Measurements from ENCODE around the gene ATF1.

The ATF1 gene
- total RNA-seq, result 43.5 to 65.4 reads per million in 2 experiments

DNA sequence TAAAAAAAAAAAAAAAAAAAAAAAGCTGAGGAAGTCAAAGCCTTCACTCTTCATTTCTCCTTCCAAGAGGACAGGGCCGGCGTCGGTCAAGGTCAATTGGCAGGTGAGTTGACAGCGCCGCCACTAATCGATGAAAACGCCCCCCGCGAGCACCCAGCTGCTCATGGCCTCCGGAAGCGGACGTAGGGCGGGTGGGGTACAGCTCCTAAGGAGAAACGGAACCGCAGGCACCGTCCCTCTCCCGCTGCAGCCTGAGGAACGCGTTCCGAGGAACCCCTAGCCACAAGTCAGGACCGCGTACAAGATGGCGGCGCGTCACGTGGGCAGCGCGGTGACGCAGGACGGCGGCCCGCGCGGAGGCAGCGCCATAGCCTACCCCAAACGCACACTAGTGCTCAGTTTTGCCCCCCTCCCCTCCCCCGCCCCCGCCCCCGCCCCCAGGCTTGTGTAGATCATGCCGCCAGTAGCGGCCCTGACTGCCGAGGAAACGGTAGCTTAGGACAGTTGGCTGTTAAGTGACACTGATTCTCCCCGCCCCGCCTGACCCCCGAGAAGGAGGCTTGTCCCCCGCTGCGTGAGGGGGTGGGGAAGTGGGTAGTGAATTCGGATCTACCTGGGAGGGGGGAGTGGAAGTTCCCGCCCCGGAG, at the start of gene ATF1:
TSS of gene ATF1 (plus strand) at position 463 of the 647 bp plus-strand sequence. CDS start 16,045 bp downstream, outside the sequence.
- peak; percentile 84 for DNase-seq (ENCODE audit: low read depth)

DNA sequence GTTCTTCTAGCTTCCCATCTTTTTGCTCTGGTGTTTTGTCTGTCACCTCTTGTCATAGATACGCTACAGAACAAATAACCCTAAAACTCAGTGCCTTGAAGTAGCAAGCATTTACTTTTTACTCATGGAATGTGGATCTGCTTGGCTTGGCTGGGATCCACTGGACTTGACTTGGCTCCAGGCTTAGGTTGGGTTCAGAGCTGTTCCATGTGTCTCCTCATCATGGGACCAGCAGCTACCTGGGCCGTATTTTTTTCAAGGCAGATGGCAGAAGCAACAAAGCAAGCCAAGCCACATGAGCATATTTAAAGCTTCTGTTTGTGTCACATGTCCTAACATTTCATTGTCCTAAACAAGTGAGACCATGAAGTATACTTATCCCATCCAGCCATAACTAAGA, 48.7 kb upstream of the ATF1 start:
- DNase-seq (ENCODE audit: low read depth), result no peak

DNA sequence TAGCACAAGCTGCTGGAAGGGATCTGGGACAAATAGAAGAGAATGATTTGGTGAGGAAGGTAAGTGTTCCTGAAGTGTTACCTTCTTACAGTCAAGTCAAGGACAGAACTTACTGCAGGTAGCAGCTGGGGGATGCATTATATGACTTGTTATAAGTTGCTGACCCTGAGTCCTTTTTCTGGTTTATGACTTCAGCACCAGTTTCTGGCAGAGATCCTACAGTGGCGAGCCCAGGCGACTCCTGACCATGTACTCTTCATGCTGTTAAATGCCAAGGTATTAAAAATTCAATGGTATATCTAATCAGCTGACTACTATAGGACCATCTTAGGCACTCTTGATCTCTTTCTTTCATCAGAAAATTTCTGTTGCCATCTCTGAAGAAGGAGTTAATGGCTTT, 45.1 kb upstream of the ATF1 start:
- DNase-seq (ENCODE audit: low read depth), result no peak

DNA sequence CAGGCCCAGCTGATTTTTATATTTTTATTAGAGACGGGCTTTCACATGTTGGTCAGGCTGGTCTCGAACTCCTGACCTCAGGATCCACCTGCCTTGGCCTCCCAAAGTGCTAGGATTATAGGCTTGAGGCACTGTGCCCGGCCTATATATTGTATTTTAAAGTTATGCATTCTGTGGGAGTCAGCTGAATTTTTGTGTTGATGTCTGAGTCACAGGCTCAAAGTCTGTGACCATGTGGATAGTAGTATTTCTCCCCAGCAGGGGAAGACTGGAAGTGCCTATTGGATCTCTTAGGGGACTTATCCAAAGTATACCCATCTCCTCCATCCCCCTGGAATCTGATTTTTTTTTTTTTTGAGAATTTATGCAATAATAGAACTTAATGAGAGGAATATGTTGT, 43.8 kb upstream of the ATF1 start:
- no peak for DNase-seq (ENCODE audit: low read depth)

DNA sequence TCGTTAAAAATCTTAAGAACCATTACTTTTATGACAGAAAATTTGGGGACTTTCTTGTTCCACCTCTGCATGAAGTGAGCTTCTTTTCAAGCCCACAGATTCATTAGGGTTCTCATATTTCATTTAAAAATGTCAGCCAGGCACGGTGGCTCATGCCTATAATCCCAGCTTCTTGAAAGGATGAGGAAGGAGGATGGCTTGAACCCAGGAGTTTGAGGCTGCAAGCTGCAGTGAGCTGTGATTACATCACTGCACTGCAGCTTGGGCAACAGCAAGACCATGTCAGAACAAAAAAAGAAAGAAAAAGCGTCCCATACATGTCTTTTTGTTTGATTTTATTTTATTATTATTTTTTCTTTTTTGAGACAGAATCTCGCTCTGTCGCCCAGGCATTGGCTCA, 43.4 kb upstream of the ATF1 start:
- DNase-seq (ENCODE audit: low read depth), result no peak

DNA sequence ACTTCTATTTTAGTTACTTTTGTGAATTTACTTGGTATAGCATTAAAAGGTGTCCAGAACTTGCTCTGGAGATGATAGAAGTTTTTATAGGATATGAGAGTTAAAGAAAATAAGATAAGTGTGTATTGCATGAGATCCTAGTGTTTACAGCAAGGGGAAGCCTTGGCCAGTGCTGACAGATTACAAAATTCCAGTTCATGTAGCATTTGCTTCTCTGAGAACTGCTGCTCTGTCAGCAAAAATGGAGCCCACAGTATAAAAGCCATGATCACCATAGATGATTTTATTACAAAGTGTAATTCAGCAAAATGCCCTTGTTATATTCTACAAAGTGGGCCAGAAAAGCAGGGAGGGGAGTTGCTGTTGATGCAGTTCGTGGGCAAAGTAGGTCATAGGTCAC, 40.0 kb upstream of the ATF1 start:
- no peak for DNase-seq (ENCODE audit: low read depth)

DNA sequence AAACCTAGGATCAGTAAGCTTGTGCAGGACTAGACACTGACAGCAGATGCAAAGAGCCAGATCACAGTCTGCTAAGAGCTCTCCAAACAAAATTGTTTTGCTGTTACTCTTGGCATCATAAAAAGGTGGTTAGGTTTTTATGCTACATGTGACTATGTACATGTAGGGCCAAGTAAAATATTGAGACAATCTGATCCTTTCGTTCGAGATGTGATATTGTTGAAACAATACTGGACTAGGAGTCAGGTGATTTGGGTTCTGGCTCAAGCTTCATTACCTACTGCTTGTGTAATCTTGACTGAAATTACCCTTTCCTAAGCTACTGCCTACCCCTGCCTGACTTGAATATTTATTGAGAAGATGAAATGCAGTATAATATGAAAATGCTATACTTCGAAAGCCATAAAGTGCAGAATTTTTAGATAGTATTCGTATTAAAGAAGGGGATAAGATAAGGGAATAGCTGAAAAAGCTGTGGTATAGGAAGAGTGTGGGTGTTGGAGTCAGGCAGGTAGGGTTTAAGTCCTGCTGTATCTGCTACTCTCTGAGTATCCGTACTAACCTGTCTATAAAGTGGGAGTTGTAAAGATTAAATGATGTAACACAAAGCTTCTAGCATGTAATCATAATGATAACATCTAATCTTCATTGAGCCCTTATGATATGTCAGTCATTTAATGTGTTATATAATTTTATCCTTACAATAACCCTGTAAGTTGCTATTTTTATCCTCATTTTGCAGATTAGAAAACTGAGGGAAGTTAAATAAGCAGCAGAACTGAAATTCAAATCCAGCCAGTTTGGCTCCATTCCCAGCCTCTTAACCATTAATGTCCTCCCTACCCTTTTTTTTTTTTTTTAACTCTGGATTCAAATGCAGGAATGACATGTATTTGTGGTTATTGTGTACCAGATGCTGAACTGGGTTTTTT, 38.6 kb upstream of the ATF1 start:
- DNase-seq (ENCODE audit: low read depth), result no peak

DNA sequence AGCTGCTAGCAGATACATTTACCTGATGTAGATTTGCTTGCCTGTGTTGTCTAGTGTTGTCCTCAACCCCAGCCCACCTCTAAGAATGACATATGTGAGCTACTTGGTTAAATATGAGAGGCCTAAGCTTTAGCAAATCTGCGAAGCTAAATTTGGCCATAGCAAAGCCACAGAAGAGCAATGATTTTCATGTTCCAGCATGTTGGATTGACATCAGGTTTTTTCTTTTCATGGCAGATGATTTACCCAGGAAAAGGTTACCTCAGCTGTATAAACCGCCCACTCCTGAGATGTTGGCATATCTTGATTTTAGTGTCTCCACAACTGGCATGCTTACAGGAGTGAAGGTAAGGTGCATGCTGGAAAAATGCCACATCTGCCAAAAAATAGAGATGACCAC, 36.4 kb upstream of the ATF1 start:
- no peak for DNase-seq (ENCODE audit: low read depth)

DNA sequence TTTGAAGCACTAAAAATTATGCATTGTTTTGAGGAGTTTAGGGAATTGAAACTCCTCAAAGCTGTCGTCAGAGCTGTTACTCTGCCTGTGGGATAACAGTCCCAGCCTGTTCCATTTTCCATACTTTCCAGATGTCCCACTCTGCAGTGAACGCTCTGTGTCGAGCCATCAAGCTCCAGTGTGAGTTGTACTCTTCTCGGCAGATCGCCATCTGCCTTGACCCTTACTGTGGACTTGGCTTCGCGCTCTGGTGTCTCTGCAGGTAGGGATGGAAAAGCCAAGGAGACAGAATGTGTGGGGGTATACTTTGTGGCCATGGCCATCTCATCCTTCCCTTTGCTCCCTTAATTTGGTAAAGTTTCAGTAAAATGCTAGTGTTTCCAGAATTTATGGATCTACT, 35.5 kb upstream of the ATF1 start:
- DNase-seq (ENCODE audit: low read depth), result no peak

DNA sequence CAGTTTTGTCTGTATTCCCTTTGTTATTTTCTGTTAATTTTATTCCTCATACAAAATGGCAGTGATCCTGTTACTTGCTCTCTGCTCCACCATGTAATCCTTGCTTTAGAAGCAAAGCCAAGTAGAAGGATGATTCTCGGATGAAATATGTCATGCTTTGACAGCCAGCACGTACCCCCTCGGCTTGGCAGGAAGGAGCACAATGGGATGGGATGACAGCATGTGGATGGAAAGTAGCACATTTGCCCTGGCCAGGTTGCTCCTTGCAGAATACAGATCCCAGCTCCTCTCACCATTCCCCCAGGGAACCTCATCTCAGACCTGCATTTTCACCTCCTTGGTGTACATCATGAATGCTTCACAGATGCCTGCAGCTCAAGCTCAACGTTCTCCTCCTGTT, 35.1 kb upstream of the ATF1 start:
- DNase-seq (ENCODE audit: low read depth), result no peak

DNA sequence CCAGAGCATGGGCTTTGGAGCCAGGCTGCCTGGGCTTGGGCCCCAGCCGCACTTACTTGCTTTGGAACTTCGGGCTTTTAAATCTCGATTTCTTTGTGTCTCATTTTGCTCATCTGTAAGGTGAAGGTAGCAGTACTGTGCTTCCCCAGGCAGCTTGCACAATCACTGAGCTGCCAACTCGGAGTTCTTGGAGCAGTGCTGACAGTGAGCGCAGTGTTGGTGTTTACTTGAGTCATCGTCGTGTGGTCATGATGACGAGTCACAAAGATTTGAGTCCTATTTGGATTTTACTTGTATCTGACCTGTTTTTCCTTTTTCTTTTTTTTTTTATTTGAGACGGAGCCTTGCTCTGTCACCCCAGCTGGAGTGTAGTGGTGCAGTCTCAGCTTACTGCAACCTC, 31.3 kb upstream of the ATF1 start:
- no peak for DNase-seq (ENCODE audit: low read depth)

DNA sequence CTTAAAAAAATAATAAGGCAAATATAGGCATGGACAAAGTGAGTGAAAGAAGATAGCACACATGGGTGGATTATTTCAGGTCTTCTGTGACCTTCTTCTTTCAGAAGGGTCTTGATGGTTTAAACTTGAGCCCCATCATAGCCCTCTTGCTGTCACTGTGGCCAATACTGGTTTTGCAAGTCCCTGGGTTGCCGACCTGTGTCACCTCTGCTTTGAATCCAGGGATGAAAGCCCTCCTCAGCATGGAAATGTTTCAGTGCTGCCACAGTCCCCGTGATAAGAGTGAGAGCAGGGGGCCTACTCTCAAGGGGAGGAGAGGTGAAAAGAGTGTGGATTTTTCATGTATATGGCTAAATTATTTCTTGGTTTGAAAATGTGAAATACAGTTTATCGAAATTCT, 30.2 kb upstream of the ATF1 start:
- no peak for DNase-seq (ENCODE audit: low read depth)

DNA sequence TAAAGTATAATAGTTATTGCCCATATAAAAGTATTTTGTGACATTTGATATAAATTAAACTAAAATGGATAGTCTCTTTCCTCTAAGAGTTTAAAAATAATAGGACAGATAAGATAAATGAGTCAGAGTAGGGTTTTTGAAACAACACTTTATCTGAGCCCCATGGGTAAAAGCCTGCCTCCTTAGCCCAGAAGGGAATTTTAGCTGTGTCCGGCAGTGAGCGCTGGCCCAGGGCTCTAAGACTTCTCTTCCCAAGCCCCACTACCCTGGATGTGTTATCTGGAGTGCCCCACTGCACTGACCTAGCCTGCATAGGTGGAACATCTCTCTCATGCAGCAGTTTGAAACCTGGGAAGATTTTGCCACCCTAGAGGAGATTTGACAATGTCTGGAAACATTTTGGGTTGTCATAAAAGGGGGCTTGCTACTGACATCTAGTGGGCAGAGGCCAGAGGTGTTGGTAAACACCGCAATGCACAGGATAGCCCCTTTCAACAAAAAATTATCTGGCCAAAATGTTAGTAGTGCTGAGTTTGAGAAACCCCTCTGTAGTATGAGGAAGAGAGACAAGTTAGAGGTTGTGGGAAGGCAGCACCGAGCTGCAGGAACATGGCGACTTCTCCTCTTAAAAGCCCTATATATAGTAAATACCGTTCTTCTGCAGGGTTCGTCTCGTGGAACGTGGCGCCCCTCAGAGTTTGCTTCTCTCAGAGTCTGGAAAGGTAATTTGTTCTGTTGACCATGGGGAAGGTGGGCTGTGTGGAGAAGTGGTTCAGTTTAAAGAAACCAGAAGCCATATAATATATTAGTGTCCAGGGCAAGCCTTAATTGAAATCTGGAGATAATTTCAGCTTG, 29.3 kb upstream of the ATF1 start:
- DNase-seq (ENCODE audit: low read depth), result no peak

DNA sequence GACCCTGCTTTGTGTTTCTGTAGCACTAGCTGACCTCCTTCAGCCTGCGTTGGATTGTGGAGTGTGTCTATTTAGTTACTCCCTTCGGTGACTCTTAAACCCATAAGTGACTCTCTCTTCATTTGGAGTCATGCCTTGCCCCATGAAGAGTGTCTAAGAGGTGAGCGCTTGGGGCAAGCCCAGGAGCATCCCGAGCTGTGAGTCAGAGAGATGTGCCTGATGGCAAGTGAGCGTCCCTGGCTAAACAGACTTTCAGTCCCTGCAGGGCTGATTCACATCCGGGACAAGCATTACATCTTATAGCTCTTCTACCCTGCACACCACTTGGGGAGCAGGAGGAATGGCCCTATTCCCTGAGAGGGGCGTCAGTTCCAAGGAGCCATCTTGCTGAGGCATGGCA, 24.3 kb upstream of the ATF1 start:
- DNase-seq (ENCODE audit: low read depth), result no peak

DNA sequence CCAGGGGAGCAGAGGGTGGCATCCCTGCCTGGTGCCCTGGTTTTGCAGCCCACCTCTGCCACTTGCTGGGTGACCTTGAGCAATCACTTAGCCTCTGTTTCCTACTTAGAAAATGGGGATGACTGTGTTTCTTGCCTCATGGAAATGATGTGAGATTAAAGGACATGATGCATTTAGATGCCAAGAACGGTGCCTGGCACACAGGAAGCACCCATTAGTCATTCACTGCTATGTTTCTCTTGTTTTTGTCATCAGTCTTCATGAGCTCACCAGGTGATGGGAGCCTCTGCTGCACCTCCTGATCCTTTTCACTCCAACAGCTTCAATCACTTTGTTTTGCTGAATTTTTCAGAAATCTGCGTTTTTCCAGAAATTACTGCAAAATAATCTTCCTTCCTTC, 23.6 kb upstream of the ATF1 start:
- no peak for DNase-seq (ENCODE audit: low read depth)

DNA sequence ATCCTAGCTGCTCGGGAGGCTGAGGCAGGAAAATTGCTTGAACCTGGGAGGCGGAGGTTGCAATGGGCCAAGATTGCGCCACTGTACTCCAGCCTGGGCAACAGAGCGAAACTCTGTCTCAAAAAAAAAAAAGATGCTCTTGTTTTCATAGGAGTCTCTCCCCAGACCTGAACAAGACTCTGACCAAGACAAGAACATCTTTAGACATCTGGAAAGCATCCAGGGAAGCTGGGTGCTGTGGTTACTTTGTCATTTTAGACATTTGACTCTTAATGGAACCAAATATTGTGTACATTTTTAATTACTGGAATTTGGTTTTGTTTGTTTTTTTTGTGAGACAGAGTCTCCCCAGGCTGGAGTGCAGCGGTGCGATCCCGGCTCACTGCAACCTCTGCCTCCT, 21.1 kb upstream of the ATF1 start:
- no peak for DNase-seq (ENCODE audit: low read depth)

DNA sequence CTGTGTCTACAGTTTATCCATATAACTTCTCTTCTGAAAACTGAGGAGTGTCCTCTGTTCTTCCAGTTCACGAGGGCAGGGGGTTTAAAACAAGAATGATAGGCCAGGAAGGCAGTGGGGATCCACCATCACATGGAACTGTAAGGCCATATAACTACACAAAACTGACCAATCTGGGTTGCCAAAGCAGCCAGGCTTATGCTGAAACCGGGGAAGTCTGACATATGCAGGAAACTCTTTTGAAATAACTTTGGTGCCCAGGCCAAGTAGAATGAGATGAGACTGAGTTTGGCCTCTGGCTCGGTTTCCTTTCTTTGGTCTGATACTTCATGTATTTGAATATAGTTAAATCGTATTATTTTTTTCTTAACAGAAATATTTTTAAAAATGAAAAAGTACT, 18.0 kb upstream of the ATF1 start:
- DNase-seq (ENCODE audit: low read depth), result no peak

DNA sequence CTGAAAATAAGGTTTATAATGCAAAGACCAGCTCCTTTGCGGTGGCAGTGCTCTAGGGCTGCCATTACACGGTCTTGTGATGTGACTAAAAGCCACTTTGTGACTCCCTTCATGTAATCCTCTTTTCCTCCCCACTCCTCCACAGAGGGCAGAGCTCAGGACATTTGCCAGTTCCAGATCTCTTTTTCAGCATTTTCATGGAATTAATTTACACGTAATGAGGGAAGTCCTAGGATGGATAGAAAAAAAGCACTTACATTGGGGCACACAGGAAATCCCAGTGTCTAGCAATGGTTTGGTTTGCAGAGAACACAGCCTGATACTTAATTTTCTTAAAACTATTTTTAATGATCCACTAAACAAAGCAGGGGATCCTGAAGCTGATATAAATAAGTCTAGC, 17.5 kb upstream of the ATF1 start:
- no peak for DNase-seq (ENCODE audit: low read depth)

DNA sequence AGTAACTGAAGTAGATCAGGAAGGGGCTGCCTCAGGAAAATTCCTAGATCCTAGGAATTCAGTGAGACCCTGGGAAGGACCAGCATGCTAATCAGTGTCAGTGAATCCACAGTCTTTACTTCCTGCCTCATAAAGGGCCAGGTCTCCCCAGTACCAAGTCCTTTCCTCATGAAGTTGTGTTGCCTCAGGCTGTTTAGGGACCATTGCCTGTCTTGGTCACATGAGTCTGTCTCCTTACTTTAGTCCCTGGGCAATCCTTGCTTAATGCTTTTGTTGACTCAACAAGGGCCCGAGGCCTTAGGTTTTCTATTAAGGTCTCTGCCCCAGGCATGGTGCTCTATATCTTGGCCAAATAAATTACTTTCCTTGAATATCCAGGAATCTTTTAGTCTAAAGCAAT, 16.1 kb upstream of the ATF1 start:
- DNase-seq (ENCODE audit: low read depth), result no peak

DNA sequence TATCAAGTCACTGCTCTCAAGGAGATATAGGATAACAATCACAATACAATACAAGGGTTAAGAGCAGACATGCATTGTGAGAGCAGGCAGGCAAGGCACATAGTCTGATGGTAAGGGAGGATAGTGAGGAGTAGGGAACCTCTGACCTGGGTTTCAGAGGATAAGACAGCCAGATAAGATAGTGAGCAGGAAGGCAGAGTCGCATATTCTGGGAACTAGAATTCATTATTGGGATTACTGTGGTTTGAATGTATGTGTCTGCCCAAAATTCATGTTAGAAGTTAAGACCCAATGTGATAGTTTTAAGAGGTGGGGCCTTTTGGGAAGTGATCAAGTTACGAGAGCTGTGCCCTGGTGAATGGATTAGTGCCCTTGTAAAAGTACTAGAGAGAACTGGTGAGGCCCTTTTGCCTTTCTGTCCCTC, 14.4 kb upstream of the ATF1 start:
- DNase-seq (ENCODE audit: low read depth), result no peak

DNA sequence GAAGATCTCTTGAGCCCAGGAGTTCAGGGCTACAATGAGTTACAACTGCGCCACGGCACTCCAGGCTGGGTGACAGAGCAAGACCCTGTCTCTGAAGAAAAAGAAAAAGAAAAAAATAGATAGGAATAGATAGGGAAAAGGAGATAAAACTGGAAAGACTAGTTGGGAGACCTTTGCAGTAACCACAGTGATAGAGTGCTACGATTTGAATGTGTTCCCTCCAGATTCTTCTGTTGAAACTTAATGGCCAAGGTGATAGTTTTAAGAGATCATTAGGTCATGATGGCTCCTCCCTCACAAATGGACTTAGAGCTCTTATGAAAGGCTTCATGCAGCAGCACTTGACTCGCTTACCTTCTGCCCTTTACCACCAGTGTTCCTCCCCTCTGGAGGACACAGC, 13.5 kb upstream of the ATF1 start:
- DNase-seq (ENCODE audit: low read depth), result no peak

DNA sequence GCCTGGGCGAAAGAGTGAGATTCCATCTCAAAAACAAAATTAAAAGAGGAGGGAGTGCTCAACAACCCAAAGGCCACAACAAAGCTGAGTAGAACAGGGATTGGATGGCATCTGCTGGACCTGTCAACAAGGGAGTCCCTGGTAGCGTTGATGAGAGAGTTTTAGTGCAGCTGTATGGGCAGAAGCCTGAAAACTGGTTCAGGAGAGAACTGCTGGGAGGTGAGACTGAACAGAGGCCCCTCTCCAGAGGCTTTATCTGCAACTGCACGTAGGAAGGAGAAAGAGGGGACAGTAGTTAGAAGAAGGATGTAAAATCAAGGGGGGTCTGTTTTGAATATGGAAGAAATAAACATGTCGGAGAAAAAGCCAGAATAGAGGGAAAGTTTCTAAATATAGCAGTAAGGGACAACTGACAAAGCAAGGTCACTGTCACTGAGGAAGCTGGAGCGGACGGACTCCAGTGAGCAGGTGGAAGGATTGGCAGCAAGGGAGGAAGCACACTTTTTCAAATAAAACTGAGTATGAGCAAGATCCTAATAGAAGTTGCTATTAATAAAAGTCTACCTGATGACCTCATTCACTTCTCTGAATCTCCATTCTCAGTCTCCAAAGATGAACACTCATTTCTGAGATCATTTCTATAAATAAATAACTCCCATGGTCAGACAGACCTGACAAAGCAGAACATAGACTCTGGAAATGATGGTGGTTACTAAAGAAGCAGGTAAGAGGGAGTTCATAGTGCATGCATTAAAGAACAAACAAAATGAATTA, 11.8 kb upstream of the ATF1 start:
- DNase-seq (ENCODE audit: low read depth), result no peak

All from T follicular helper cell (primary cell).